SU-DHL-6 (cell line): ENCODE measurements around the gene PLA2G4B.

Source experiments
- H2AFZ ChIP-seq: fragments of 200-600 bp; sonication (generic); 2 replicates; pipeline ENCODE4 v1.6.1; 2014; ENCODE audit warnings: low read depth, mild to moderate bottlenecking, moderate library complexity, mixed read lengths, antibody characterized with exemption, low read length; ENCODE audit not compliant: severe bottlenecking
- H3F3A ChIP-seq: fragments of 200-600 bp; shearing (Covaris generic); 2 replicates; pipeline ENCODE4 v1.6.0; 2016; ENCODE audit warnings: antibody characterized with exemption, mild to moderate bottlenecking; ENCODE audit not compliant: insufficient read depth
- H3K27ac ChIP-seq: fragments of 200-600 bp; sonication (generic); 2 replicates; pipeline ENCODE4 v1.5.1; 2016; ENCODE audit warnings: low read depth, mild to moderate bottlenecking, low read length, moderate library complexity, mixed read lengths
- H3K27me3 ChIP-seq: fragments of 200-600 bp; sonication (generic), shearing (Covaris generic); 2 replicates; pipeline ENCODE4 v1.6.0; 2014; ENCODE audit warnings: mild to moderate bottlenecking, low read length
- H3K36me3 ChIP-seq: fragments of 200-600 bp; sonication (generic); 2 replicates; pipeline ENCODE4 v1.6.1; 2014; ENCODE audit warnings: mild to moderate bottlenecking, low read length, mixed read lengths
- H3K4me2 ChIP-seq: fragments of 300-600, 200-600 bp; shearing (Covaris generic), sonication (generic); 2 replicates; pipeline ENCODE4 v1.6.0; 2014; ENCODE audit warnings: low read length, low read depth, mild to moderate bottlenecking; ENCODE audit not compliant: poor library complexity, severe bottlenecking
- H3K4me3 ChIP-seq: fragments of 200-600 bp; sonication (generic); 2 replicates; pipeline ENCODE4 v1.5.1; 2014; ENCODE audit warnings: antibody characterized with exemption, low read length, mild to moderate bottlenecking, mixed read lengths; ENCODE audit not compliant: insufficient read depth, poor library complexity, severe bottlenecking
- H3K79me2 ChIP-seq: fragments of 200-600 bp; sonication (generic); 2 replicates; pipeline ENCODE4 v1.6.1; 2014; ENCODE audit warnings: mild to moderate bottlenecking, low read length, moderate library complexity; ENCODE audit not compliant: insufficient read depth
- H3K9ac ChIP-seq: fragments of 200-600 bp; sonication (generic); 2 replicates; pipeline ENCODE4 v1.7.0; 2014; ENCODE audit warnings: mild to moderate bottlenecking, low read length
- H3K9me2 ChIP-seq: fragments of 200-600 bp; sonication (generic); replicated peaks from 2 replicates; pipeline ENCODE4 v1.6.1; 2014; ENCODE audit warnings: low read length; ENCODE audit not compliant: insufficient read depth
- H3K9me3 ChIP-seq: fragments of 200-600 bp; sonication (generic); 2 replicates; pipeline ENCODE4 v1.6.1; 2014; ENCODE audit warnings: low read length, mixed read lengths; ENCODE audit not compliant: insufficient read depth
- H4K20me1 ChIP-seq: fragments of 200-600 bp; sonication (generic); 2 replicates; pipeline ENCODE4 v1.6.1; 2014; ENCODE audit warnings: low read depth, mild to moderate bottlenecking, antibody characterized with exemption, low read length, moderate library complexity, mixed read lengths
- EZH2phosphoT487 ChIP-seq: fragments of 200-600 bp; sonication (generic), shearing (Covaris generic); conservative IDR thresholded peaks from 2 replicates; pipeline ENCODE4 v1.6.1; 2018; ENCODE audit warnings: mild to moderate bottlenecking, antibody characterized with exemption, low read length, moderate library complexity, mixed read lengths
- TF ChIP-seq, protein P1 (sequence below): fragments of 200-600 bp; sonication (generic); IDR thresholded peaks from one replicate; pipeline ENCODE4 v1.5.1; 2017; ENCODE audit warnings: antibody characterized with exemption, mild to moderate bottlenecking, low read length, moderate library complexity; ENCODE audit not compliant: insufficient read depth, poor library complexity, severe bottlenecking

Gene PLA2G4B

DNA sequence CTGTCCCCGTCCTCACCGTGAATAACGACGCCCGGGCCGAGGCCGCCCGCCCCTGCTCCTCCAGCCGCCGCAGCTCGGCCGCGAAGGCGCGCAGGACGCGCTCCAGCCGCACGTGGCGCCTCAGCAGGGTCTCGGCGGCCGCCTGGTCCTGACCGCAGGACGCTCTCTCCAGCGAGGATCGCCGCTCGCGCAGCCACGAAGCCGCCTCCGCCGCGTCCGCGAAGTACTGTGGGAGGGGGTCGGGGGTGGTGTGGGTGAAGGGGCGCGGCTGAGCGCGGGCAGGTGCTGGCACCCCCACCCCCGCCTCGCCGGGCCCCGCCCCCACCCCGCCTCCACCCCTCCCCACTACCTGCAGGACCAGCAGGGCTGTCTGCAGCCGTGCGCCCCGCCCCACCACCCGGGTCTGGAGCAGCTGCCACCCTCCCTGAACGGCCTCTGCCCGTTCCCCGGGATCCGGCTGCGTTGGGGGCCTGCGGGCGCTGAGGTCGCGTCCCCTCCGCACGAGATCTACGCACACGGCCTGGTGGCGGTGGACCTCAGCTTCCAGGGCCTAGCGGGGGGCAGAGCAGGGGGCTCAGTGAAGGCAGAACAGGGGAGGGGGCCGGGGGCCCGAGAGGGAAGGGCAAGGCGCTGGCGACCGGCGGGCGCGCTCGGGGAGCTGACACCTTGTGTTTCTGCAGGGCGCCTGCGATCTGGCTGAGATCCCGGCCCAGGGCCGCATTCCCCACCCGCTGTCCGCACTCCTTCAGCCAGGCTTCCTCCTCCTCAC lies 43.5 kb downstream of the PLA2G4B start:
- no peak overlapping the region for H3K4me3 ChIP-seq
- H3K9me2 ChIP-seq, result no peaks in the 10 kb centered on the region
- TF ChIP-seq, protein P1, sequence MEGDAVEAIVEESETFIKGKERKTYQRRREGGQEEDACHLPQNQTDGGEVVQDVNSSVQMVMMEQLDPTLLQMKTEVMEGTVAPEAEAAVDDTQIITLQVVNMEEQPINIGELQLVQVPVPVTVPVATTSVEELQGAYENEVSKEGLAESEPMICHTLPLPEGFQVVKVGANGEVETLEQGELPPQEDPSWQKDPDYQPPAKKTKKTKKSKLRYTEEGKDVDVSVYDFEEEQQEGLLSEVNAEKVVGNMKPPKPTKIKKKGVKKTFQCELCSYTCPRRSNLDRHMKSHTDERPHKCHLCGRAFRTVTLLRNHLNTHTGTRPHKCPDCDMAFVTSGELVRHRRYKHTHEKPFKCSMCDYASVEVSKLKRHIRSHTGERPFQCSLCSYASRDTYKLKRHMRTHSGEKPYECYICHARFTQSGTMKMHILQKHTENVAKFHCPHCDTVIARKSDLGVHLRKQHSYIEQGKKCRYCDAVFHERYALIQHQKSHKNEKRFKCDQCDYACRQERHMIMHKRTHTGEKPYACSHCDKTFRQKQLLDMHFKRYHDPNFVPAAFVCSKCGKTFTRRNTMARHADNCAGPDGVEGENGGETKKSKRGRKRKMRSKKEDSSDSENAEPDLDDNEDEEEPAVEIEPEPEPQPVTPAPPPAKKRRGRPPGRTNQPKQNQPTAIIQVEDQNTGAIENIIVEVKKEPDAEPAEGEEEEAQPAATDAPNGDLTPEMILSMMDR, result no peak
- TF ChIP-seq EZH2phosphoT487, result no peak
- no peak overlapping the region for H2AFZ ChIP-seq
- H3K9me3 ChIP-seq, result no peaks in the 10 kb centered on the region
- H3K27me3 ChIP-seq, result no peaks in the 10 kb centered on the region
- H3K27ac ChIP-seq, result no peak overlapping the region
- no peak overlapping the region for H3K9ac ChIP-seq
- no peaks in the 10 kb centered on the region for H4K20me1 ChIP-seq
- no peaks in the 10 kb centered on the region for H3K36me3 ChIP-seq
- H3F3A ChIP-seq, result no peaks in the 10 kb centered on the region
- no peak overlapping the region for H3K4me2 ChIP-seq
- H3K79me2 ChIP-seq, result no peaks in the 10 kb centered on the region

DNA sequence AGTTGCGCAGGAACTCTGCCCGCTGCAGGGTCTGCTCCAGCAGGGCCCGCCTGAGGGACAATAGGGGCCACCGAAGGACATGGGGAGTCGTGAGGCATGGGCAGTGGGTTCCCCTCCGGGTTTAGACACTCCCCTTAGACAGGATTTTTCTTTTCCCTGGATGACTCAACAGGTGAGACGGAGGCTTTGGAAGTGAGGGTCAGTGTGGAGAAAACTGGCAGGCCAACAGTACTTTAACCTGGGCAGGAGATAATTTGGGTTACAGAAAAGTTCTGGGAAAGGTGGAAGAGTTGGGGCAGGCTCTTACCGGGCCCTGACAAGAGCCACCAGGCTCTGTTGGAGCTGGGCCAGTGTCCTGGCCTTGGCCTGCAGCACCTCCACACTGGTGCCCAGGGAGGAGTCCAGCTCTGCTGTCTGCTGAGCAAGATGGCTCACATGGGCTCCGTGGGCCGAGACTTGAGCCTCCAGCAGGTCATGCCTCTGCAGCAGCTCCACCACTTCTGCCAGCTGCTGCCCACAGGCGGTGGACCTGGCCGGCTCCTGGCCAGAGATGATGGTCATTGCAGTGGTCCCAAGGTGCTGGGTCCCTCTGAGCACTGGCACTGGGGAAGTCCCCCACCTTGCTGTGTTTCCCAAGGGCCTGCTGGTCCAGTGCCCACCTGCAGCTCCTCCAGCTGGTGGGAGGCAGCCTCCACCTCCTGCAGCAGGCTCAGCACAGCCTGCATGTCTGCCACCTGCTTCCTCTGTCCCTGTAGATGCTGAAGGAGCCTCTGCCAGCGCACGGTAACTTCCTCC lies 44.2 kb downstream of the PLA2G4B start:
- no peaks in the 10 kb centered on the region for H3K27me3 ChIP-seq

DNA sequence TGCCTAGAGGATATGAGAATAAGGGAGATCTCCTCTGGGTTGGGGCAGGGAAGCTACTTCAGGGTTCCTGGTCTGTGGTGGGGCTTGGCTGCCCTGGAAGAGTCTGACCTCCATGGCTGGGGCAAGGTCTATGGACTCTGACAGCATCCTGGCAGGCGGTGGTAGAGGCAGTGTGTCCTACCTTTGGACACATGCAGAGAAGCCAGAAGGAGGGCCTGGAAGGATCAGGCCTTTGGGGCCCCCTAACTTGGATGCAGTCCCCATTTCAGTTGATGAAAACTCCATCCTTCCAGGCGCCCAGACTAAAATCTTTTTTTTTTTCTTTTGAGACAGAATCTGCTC lies 44.8 kb downstream of the PLA2G4B start:
- H3K27me3 ChIP-seq, result no peaks in the 10 kb centered on the region
- no peaks in the 10 kb centered on the region for H4K20me1 ChIP-seq

More for the DNA sequence above, 44.2 kb downstream of the PLA2G4B start:
- TF ChIP-seq, protein P1, result no peak
- no peak for TF ChIP-seq EZH2phosphoT487
- no peaks in the 10 kb centered on the region for H3K79me2 ChIP-seq
- H4K20me1 ChIP-seq, result no peaks in the 10 kb centered on the region
- H3K4me3 ChIP-seq, result no peak overlapping the region
- H3K4me2 ChIP-seq, result no peak overlapping the region
- H3K9me2 ChIP-seq, result no peaks in the 10 kb centered on the region
- no peak overlapping the region for H3K9ac ChIP-seq
- H3K9me3 ChIP-seq, result no peaks in the 10 kb centered on the region
- H3K27ac ChIP-seq, result no peak overlapping the region
- no peaks in the 10 kb centered on the region for H3K36me3 ChIP-seq
- H2AFZ ChIP-seq, result no peak overlapping the region
- H3F3A ChIP-seq, result no peaks in the 10 kb centered on the region

More for the DNA sequence above, 44.8 kb downstream of the PLA2G4B start:
- no peaks in the 10 kb centered on the region for H3K9me3 ChIP-seq
- no peaks in the 10 kb centered on the region for H3K9me2 ChIP-seq
- H3K27ac ChIP-seq, result no peak overlapping the region
- H3K4me2 ChIP-seq, result no peak overlapping the region
- no peak overlapping the region for H2AFZ ChIP-seq
- H3K9ac ChIP-seq, result no peak overlapping the region
- H3K4me3 ChIP-seq, result no peak overlapping the region
- no peaks in the 10 kb centered on the region for H3K36me3 ChIP-seq
- H3F3A ChIP-seq, result no peaks in the 10 kb centered on the region
- no peaks in the 10 kb centered on the region for H3K79me2 ChIP-seq
- no peak for TF ChIP-seq EZH2phosphoT487
- TF ChIP-seq, protein P1, result no peak
